ENCODE measurements around the gene ENPP1.

DNA sequence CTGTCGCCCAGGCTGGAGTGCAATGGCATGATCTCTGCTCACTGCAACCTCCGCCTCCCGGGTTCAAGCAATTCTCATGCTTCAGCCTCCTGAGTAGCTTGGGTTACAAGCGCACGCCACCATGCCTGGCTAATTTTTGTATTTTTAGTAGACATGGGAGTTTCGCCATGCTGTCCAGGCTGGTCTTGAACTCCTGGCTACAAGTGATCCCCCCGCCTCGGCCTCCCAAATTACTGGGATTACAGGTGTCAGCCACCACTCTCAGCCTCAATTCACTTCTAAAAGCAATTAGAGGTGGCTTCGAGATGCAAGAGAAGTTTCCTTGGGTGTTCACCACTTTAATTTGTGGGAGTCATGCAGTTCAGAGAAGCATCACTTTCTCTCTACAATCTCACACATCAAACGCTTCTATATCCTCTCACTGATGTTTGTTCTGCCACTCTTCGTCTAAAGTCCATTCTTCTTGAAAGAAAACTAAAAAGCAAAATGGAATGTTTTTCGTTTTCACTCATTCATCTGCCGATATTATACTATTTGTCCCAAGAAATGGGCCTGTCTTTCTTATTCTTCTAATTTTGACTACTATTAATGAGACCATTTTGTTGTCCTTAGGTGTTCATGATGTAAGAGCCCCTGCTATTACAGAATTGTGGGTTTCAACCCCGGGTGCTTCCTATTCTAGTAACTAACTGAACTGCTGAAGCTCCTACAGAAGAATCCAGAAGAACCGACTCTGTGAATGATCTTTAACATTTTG, 38.3 kb upstream of the ENPP1 start:
- TF ChIP-seq EZH2 (IDR thresholded peaks at IDR 0.05; ENCODE audit: low read length, missing control alignments) = no peak
- TF ChIP-seq, protein P1, sequence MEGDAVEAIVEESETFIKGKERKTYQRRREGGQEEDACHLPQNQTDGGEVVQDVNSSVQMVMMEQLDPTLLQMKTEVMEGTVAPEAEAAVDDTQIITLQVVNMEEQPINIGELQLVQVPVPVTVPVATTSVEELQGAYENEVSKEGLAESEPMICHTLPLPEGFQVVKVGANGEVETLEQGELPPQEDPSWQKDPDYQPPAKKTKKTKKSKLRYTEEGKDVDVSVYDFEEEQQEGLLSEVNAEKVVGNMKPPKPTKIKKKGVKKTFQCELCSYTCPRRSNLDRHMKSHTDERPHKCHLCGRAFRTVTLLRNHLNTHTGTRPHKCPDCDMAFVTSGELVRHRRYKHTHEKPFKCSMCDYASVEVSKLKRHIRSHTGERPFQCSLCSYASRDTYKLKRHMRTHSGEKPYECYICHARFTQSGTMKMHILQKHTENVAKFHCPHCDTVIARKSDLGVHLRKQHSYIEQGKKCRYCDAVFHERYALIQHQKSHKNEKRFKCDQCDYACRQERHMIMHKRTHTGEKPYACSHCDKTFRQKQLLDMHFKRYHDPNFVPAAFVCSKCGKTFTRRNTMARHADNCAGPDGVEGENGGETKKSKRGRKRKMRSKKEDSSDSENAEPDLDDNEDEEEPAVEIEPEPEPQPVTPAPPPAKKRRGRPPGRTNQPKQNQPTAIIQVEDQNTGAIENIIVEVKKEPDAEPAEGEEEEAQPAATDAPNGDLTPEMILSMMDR (conservative IDR thresholded peaks at IDR 0.05 in 1 of 2, IDR thresholded peaks at IDR 0.05 in 1 of 2; ENCODE audit: low read depth in 1 of 2, low read length in 2 of 2) = no peak
